GM21515 (cell line): ENCODE data around the gene ANKS1A.

Experiments
- ATAC-seq: cut with Tn5 transposase; IDR thresholded peaks from one replicate; pipeline ENCODE4 v1.9.1; 2021; ENCODE audit not compliant: unreplicated experiment

ANKS1A gene

GRCh38 chr6:35017411-35018181 lies 128.5 kb downstream of the ANKS1A start:
- ATAC-seq = no peak

- no peak for ATAC-seq
Observed at GRCh38 chr6:35018182-35018519, 129.1 kb downstream of the ANKS1A start.

GRCh38 chr6:35018746-35019145 lies 129.7 kb downstream of the ANKS1A start:
- no peak for ATAC-seq

GRCh38 chr6:35019171-35019570 lies 130.1 kb downstream of the ANKS1A start:
- no peak for ATAC-seq

GRCh38 chr6:35019831-35020230 lies 130.8 kb downstream of the ANKS1A start:
- no peak for ATAC-seq

GRCh38 chr6:35021004-35021403 lies 131.9 kb downstream of the ANKS1A start:
- ATAC-seq = no peak

GRCh38 chr6:35023091-35024000 lies 134.3 kb downstream of the ANKS1A start:
- no peak for ATAC-seq

GRCh38 chr6:35024551-35025054 lies 135.5 kb downstream of the ANKS1A start:
- ATAC-seq = no peak

- no peak for ATAC-seq
Observed at GRCh38 chr6:35025232-35026188, 136.5 kb downstream of the ANKS1A start.

- ATAC-seq = no peak
Observed at GRCh38 chr6:35026434-35027222, 137.6 kb downstream of the ANKS1A start.

GRCh38 chr6:35027807-35028206 lies 138.8 kb downstream of the ANKS1A start:
- no peak for ATAC-seq

GRCh38 chr6:35028781-35029769 lies 140.0 kb downstream of the ANKS1A start:
- ATAC-seq = no peak

GRCh38 chr6:35030099-35030498 lies 141.0 kb downstream of the ANKS1A start:
- no peak for ATAC-seq

GRCh38 chr6:35031611-35032529 lies 142.8 kb downstream of the ANKS1A start:
- no peak for ATAC-seq

GRCh38 chr6:35033683-35034082 lies 144.6 kb downstream of the ANKS1A start:
- no peak for ATAC-seq

- ATAC-seq = no peak
Observed at GRCh38 chr6:35034411-35035191, 145.5 kb downstream of the ANKS1A start.

- no peak for ATAC-seq
Observed at GRCh38 chr6:35035481-35036030, 146.5 kb downstream of the ANKS1A start.
